HG03108 (cell line): ENCODE data around the gene CFAP99.

Experiments
- ATAC-seq: cut with Tn5 transposase; IDR thresholded peaks from one replicate; pipeline ENCODE4 v1.9.1; 2021; ENCODE audit warnings: moderate library complexity; ENCODE audit not compliant: unreplicated experiment

The CFAP99 gene

GRCh38 chr4:2409381-2409783 lies 9.4 kb upstream of the CFAP99 start:
- no peak for ATAC-seq

GRCh38 chr4:2411786-2412510 lies 6.8 kb upstream of the CFAP99 start:
- no peak for ATAC-seq

DNA sequence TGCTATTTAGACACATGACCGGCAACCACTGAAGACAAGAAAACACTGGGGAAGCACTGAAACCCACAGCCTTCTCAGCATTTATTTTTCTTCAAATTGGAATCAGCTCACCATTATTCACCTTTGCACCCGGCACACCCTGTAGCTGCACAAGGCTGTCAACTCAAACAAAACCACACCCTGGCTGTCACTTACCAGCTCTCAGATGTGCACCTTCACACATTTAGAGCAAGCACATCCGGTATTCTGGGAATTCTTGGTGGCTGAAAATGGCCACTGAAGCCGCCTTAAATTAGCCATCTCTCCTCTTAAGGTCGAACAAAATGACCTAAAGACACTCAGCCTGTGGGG lies 6.2 kb upstream of the CFAP99 start:
- peak; percentile 12 for ATAC-seq

- ATAC-seq, result peak; percentile 62
Observed at GRCh38 chr4:2412885-2413716, 5.7 kb upstream of the CFAP99 start.

DNA sequence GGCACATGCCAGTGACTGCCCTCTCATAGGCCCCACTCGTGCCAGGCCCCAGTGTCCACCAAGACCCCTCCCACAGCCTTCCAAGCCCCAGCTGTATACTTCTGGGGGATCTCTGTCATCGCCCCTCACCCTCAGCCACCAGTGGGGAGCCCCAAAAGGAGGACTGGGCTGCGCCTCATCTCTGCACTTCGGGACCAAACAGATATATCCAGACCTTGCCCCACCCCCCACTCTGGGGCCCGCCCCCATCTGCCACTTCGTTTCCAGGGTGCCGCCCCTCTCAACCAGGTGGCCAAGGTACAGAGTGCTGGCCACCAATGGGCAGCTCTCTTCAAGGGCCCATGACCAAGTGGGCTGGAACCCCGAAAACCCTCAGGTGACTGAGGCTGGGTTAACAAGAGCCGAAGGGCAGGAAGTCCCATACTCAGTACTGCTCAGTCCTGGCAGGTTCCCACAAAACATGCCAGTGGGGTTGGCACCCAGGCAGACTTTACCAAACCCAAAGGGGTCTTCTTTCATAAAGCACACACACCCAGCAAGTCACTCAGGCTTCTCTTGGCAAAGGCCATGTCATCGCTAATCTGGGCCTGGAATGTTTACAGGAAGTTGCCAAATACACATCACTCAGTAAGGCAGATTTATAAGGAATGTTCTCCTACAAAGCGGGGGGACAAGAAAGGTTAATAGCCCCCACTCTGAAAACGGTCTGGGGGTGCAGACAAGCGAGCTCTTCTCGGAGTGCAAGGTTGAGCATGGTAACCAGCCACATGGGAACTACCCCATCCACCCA lies 4.7 kb upstream of the CFAP99 start:
- no peak for ATAC-seq

- ATAC-seq, result no peak
Observed at GRCh38 chr4:2415213-2415612, 3.5 kb upstream of the CFAP99 start.

- no peak for ATAC-seq
Observed at GRCh38 chr4:2415881-2416563, 2.7 kb upstream of the CFAP99 start.

GRCh38 chr4:2416564-2417225 lies 2.1 kb upstream of the CFAP99 start:
- no peak for ATAC-seq

DNA sequence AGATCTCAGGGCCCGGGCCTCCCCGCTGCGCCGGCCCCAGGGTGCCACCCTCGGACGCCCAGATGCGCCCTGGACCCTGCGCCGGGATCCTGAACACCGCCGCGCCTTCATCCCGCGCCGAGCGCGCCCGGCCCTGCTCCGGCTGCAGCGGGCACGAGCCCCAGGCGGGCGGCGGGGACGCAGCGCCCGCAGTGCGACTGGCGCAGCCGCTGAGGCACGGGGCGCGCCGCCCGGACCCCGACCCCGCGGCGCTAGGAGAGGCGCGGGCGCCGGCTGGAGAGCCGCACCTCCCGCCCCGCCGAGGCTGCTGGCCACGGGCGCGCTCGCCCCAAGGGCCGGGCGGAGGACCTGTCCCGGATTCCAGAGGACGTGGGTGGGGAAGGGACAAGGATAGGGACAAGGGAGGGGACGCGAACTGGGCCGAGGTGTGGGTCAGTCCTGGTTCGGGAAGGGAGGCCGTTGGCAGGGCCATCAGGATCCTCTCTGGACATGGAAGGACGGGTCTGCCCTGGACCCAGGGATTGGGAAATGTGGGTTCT lies 1.5 kb upstream of the CFAP99 start:
- no peak for ATAC-seq

GRCh38 chr4:2417765-2418649 lies 748 bp upstream of the CFAP99 start, which contains the start of gene ZFYVE28:
ZFYVE28 (minus strand) TSS chr4:2418645; CDS start chr4:2418323, 322 bp downstream.
- peak; percentile 3 for ATAC-seq

DNA sequence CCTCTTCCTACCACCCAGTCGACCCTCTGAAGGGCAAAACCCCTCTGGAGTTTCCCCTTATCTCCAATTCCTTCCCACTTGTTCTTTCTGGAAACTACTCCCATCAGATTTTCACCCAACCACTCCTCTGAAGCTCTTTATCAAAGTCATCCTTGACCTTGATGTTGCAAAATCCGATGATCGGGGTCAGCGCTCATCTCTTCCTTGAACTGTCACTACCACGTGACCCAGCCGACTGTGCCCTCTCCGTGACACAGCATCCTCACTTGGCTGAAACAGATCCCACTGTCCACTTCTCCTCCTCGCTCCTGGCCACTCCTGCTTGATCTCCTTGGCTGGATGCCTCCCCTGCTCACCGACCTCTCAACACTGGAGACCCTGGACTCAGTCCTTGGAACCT lies 1.1 kb downstream of the CFAP99 start:
- no peak for ATAC-seq

GRCh38 chr4:2421928-2422327 lies 3.2 kb downstream of the CFAP99 start:
- no peak for ATAC-seq

- ATAC-seq, result no peak
Observed at GRCh38 chr4:2423066-2423465, 4.3 kb downstream of the CFAP99 start.

GRCh38 chr4:2423695-2424094 lies 4.9 kb downstream of the CFAP99 start:
- no peak for ATAC-seq

- no peak for ATAC-seq
Observed at GRCh38 chr4:2424581-2424980, 5.8 kb downstream of the CFAP99 start.

DNA sequence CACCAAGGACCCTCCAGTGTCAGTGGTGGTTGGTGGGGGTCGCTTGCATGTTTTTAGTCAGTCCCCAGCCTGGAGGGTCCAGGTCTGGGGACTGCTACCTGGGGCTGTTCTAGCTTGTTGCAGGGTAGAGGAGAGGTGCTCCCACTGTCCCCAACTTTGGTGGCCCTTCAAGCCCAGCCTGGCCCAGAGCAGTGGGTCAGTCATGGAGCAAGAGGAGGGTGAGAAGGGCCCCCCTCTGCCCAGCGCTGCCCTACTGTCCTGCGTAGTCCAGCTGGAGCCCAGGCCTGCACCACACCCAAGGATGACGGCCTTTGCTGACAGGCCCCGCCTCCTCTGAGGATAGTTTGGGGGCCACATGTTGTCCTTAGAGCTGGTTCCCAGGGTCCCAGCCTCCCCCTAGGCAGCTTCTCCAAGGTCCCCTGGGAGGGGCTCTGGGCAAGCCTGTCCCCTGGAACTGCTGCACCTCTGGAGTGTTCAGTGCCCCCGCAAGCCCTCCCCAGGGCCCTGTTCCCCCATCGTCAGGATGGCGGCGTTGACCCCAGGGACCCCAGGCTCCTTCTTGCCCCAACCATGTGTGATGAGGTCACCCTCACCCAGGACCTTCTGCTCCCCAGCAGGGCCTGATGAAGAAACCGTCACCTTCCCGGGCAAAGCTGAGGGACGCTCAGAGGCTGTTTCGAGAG lies 6.8 kb downstream of the CFAP99 start:
- no peak for ATAC-seq

- no peak for ATAC-seq
Observed at GRCh38 chr4:2426069-2426397, 7.3 kb downstream of the CFAP99 start.

DNA sequence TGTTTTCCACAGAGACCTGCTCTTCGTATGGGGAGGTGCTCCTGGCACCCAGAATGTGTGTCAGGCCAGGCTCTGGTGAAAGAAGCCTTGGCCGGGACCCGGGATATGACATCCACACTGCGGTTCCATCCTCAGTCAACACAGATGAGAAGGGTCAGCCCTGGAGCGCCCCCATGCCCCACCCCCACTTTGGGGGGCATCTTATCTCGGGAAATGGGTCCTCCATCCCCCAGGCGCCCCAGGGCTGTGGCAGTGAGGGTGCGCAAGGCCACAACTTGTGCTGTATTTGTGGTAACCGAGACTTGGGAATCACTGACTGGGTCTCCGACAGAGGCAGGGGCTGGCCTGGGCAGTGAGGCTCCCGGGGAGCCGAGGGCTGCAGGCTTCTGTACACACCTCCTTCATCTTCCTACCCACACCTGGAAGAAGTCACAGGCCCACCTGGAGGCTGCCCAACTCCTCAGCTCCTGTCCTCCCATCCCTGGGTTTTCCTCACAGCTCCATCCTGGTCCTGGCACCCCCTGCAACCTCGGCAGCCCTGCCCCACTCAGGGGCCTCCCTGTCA lies 8.0 kb downstream of the CFAP99 start:
- no peak for ATAC-seq
